Neural progenitor cell (in vitro differentiated cells): ENCODE measurements around the gene PLEKHS1. TPM values are rescaled to one million over a fixed set of nuclear protein-coding genes. Genes with fewer than 3 reads are reported as not detected.
A peak's percentile ranks its signal among the peaks of the same experiment; 100 is the strongest.

Source experiments
- DNase-seq: peaks from one replicate; pipeline ENCODE4 v3.0.0-alpha.2; 2016; ENCODE audit warnings: low spot score
- H2AFZ ChIP-seq: fragments of 200-600 bp; sonication (generic); replicated peaks from 2 replicates; pipeline ENCODE4 v1.6.1; 2016; ENCODE audit warnings: antibody characterized with exemption
- H3F3A ChIP-seq: fragments of 200-600 bp; sonication (generic); 2 replicates; pipeline ENCODE4 v1.6.1; 2016; ENCODE audit warnings: antibody characterized with exemption, low read depth
- H3K27ac ChIP-seq: fragments of 200-600 bp; sonication (generic); 2 replicates; pipeline ENCODE4 v1.5.1; 2016; ENCODE audit warnings: mild to moderate bottlenecking
- H3K27me3 ChIP-seq: fragments of 200-600 bp; sonication (generic); 2 replicates; pipeline ENCODE4 v1.6.1; 2016; ENCODE audit warnings: mild to moderate bottlenecking, moderate library complexity
- H3K36me3 ChIP-seq: fragments of 200-600 bp; sonication (generic); 2 replicates; pipeline ENCODE4 v1.5.1; 2016
- H3K4me1 ChIP-seq: fragments of 200-600 bp; sonication (generic); 2 replicates; pipeline ENCODE4 v1.6.1; 2016; ENCODE audit warnings: mixed run types
- H3K4me2 ChIP-seq: fragments of 200-600 bp; sonication (generic); 2 replicates; pipeline ENCODE4 v1.6.1; 2016
- H3K4me3 ChIP-seq: fragments of 200-600 bp; sonication (generic); 2 replicates; pipeline ENCODE4 v1.5.1; 2016
- H3K79me2 ChIP-seq: fragments of 200-600 bp; sonication (generic); 2 replicates; pipeline ENCODE4 v1.6.1; 2016; ENCODE audit warnings: low read depth
- H3K9ac ChIP-seq: fragments of 200-600 bp; sonication (generic); 2 replicates; pipeline ENCODE4 v1.6.1; 2016
- H3K9me3 ChIP-seq: fragments of 200-600 bp; sonication (generic); 2 replicates; pipeline ENCODE4 v1.5.1; 2016; ENCODE audit warnings: low read depth
- H4K20me1 ChIP-seq: fragments of 200-600 bp; sonication (generic); 2 replicates; pipeline ENCODE4 v1.6.1; 2016; ENCODE audit warnings: low read depth
- H3K27ac Mint-ChIP-seq: 3 replicates; pipeline ENCODE4 v1.8.0; 2021; ENCODE audit warnings: mixed read lengths
- H3K27me3 Mint-ChIP-seq: 2 replicates; pipeline ENCODE4 v1.8.0; 2022; ENCODE audit warnings: low read depth, mild to moderate bottlenecking, inconsistent platforms, moderate library complexity, mixed read lengths; ENCODE audit not compliant: insufficient read depth
- H3K36me3 Mint-ChIP-seq: 3 replicates; pipeline ENCODE4 v1.8.0; 2021; ENCODE audit warnings: mixed read lengths
- H3K4me1 Mint-ChIP-seq: 3 replicates; pipeline ENCODE4 v1.8.0; 2021; ENCODE audit warnings: mixed read lengths
- H3K4me3 Mint-ChIP-seq: 3 replicates; pipeline ENCODE4 v1.8.0; 2021; ENCODE audit warnings: mild to moderate bottlenecking, moderate library complexity, mixed read lengths
- H3K9me3 Mint-ChIP-seq: 3 replicates; pipeline ENCODE4 v1.8.0; 2020; ENCODE audit warnings: mixed read lengths
- EZH2 ChIP-seq: fragments of 200-600 bp; sonication (generic); IDR thresholded peaks from 2 replicates; pipeline ENCODE4 v1.6.1; 2017; ENCODE audit warnings: antibody characterized with exemption, mild to moderate bottlenecking, moderate library complexity
- EZH2phosphoT487 ChIP-seq: fragments of 200-600 bp; sonication (generic); IDR thresholded peaks from 2 replicates; pipeline ENCODE4 v1.6.1; 2017; ENCODE audit warnings: antibody characterized with exemption
- total RNA-seq: library from RNA; depleted of rRNA; stranded (reverse); fragments of >200 nt; gene quantifications from 2 replicates; pipeline ENCODE4 v1.2.3, GENCODE V29; 2015; ENCODE audit warnings: low replicate concordance
- TF ChIP-seq, protein P1 (sequence below): fragments of 200-600 bp; sonication (generic); IDR thresholded peaks from 2 replicates; pipeline ENCODE4 v1.5.1; 2017; ENCODE audit warnings: antibody characterized with exemption, mild to moderate bottlenecking

Gene PLEKHS1
- total RNA-seq, 1 donor from 2014 or later, result not detected

GRCh38 chr10:113733635-113734034 lies 17.8 kb upstream of the PLEKHS1 start:
- Histone ChIP-seq H3K9me3 (peaks cover 5% of the 10 kb centered on the region), H3K36me3 (peaks cover 6% of the 10 kb centered on the region), H3K4me1 (peaks cover 5% of the 10 kb centered on the region), H3K4me3 (no peak overlapping the region), H3K9ac (no peak overlapping the region), H3K27ac (no peak overlapping the region), H3K4me2 (no peak overlapping the region), H2AFZ (no peak overlapping the region), H4K20me1 (no peaks in the 10 kb centered on the region), H3F3A (no peaks in the 10 kb centered on the region), H3K27me3 (no peaks in the 10 kb centered on the region), H3K79me2 (no peaks in the 10 kb centered on the region)
- Mint-ChIP-seq H3K4me1 (no peaks in the 10 kb centered on the region), H3K36me3 (peaks cover 12% of the 10 kb centered on the region), H3K27ac (no peak overlapping the region), H3K4me3 (no peak overlapping the region), H3K27me3 (peaks cover 3% of the 10 kb centered on the region), H3K9me3 (no peaks in the 10 kb centered on the region)
- TF ChIP-seq EZH2, result no peak
- TF ChIP-seq, protein P1, sequence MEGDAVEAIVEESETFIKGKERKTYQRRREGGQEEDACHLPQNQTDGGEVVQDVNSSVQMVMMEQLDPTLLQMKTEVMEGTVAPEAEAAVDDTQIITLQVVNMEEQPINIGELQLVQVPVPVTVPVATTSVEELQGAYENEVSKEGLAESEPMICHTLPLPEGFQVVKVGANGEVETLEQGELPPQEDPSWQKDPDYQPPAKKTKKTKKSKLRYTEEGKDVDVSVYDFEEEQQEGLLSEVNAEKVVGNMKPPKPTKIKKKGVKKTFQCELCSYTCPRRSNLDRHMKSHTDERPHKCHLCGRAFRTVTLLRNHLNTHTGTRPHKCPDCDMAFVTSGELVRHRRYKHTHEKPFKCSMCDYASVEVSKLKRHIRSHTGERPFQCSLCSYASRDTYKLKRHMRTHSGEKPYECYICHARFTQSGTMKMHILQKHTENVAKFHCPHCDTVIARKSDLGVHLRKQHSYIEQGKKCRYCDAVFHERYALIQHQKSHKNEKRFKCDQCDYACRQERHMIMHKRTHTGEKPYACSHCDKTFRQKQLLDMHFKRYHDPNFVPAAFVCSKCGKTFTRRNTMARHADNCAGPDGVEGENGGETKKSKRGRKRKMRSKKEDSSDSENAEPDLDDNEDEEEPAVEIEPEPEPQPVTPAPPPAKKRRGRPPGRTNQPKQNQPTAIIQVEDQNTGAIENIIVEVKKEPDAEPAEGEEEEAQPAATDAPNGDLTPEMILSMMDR, result no peak
- TF ChIP-seq EZH2phosphoT487, result no peak
- no peak for DNase-seq

GRCh38 chr10:113735913-113736312 lies 15.6 kb upstream of the PLEKHS1 start:
- Histone ChIP-seq H3K9ac (no peak overlapping the region), H3K4me2 (no peak overlapping the region), H3K4me3 (no peak overlapping the region), H2AFZ (no peak overlapping the region), H4K20me1 (no peaks in the 10 kb centered on the region), H3F3A (no peaks in the 10 kb centered on the region), H3K79me2 (no peaks in the 10 kb centered on the region), H3K9me3 (no peaks in the 10 kb centered on the region), H3K36me3 (no peaks in the 10 kb centered on the region), H3K27me3 (no peaks in the 10 kb centered on the region), H3K4me1 (peaks cover 5% of the 10 kb centered on the region), H3K27ac (no peak overlapping the region)
- Mint-ChIP-seq H3K4me1 (no peaks in the 10 kb centered on the region), H3K27me3 (peaks cover 5% of the 10 kb centered on the region), H3K4me3 (no peak overlapping the region), H3K9me3 (no peaks in the 10 kb centered on the region), H3K27ac (no peak overlapping the region), H3K36me3 (no peaks in the 10 kb centered on the region)
- peak; percentile 39 for DNase-seq
- TF ChIP-seq EZH2phosphoT487 (no peak), EZH2 (no peak)
- TF ChIP-seq, protein P1, result no peak

GRCh38 chr10:113736576-113736975 lies 14.9 kb upstream of the PLEKHS1 start:
- Histone ChIP-seq H3K4me3 (no peak overlapping the region), H2AFZ (no peak overlapping the region), H3F3A (no peaks in the 10 kb centered on the region), H3K36me3 (no peaks in the 10 kb centered on the region), H3K9me3 (no peaks in the 10 kb centered on the region), H3K4me1 (peaks cover 5% of the 10 kb centered on the region), H3K79me2 (no peaks in the 10 kb centered on the region), H4K20me1 (no peaks in the 10 kb centered on the region), H3K27ac (no peak overlapping the region), H3K4me2 (no peak overlapping the region), H3K27me3 (no peaks in the 10 kb centered on the region), H3K9ac (no peak overlapping the region)
- peaks cover 5% of the 10 kb centered on the region for H3K27me3 Mint-ChIP-seq
- no peaks in the 10 kb centered on the region for H3K36me3 Mint-ChIP-seq
- no peak for DNase-seq
- H3K27ac Mint-ChIP-seq, result no peak overlapping the region
- H3K4me1 Mint-ChIP-seq, result no peaks in the 10 kb centered on the region
- no peaks in the 10 kb centered on the region for H3K9me3 Mint-ChIP-seq
- no peak overlapping the region for H3K4me3 Mint-ChIP-seq
- TF ChIP-seq EZH2 (no peak), EZH2phosphoT487 (no peak)
- TF ChIP-seq, protein P1, result no peak
